GM21390 (cell line): ENCODE measurements around the gene GPR183.
"Not testable (repeated sequence)": the region's sequence is repeated elsewhere in the genome, so short reads cannot be mapped to it uniquely, and the experiment has no call there.

Experiments used
- ATAC-seq: cut with Tn5 transposase; IDR thresholded peaks from one replicate; pipeline ENCODE4 v1.9.1; 2021; ENCODE audit not compliant: unreplicated experiment

GPR183 gene

DNA sequence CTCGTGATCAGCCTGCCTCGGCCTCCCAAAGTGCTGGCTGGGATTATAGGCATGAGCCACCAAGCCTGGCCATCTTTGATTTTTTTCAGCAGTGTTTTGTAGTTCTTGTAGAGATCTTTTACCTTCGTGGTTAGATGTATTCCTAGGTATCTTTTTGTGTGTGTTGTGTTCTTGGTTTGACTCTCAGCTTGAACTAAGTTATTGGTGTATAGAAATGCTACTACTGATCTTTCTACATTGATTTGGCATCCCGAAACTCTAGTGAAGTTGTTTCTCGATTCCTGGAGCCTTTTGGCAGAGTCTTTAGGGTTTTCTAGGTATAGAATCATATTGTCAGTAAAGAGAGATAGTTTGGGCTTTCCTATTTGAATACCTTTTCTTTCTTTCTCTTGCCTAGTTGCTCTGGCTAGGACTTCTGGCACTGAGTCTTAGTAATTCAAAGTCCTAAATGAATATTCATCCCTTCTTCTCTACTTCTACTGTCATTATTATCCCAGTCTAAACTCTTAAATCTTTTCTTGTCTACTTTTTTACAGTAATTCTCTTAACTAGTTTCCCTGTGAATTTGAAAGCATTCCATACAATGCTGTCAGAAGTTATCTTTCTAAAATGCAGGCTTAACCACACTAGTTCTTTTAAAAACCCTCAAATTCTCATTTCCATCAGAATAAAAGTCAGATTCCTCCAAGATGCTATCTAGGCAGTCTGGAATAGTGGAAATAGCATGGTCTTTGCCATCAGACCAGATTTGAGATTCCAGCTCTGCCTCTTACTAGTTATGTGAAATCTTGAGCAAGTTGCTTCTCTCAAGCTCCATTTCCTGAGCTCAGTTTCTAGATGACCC, 56.0 kb downstream of the GPR183 start:
- no peak for ATAC-seq

DNA sequence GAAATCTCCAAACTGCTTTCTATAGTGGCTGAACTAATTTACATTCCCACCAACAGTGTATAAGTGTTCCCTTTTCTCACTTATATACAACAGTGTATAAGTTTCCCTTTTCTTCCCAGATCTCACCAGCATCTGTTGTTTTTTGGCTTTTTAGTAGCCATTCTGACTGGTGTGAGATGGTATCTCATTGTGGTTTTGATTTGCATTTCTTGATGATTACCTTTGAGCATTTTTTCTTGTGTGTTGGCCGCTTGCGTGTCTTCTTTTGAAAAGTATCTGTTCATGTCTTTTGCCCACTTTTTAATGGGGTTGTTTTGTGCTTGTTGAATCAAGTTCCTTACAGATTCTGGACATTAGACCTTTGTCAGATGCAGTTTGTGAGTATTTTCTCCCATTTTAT, 57.6 kb downstream of the GPR183 start:
- not testable (repeated sequence) for ATAC-seq

DNA sequence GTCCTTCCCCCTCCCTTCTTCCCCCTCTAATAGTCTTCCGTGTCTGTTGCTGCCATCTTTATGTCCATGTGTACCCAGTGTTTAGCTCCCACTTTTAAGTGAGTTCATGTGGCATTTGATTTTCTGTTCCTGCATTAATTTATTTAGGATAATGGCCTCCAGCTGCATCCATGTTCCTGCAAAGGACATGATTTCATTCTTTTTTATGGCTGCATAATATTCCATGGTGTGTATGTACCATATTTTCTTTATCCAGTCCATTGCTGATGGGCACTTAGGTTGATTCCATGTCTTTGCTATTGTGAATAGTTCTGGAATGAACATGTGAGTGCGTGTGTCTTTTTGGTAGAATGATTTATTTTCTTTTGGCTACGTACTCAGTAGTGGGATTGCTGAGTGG, 58.0 kb downstream of the GPR183 start:
- ATAC-seq = not testable (repeated sequence)

DNA sequence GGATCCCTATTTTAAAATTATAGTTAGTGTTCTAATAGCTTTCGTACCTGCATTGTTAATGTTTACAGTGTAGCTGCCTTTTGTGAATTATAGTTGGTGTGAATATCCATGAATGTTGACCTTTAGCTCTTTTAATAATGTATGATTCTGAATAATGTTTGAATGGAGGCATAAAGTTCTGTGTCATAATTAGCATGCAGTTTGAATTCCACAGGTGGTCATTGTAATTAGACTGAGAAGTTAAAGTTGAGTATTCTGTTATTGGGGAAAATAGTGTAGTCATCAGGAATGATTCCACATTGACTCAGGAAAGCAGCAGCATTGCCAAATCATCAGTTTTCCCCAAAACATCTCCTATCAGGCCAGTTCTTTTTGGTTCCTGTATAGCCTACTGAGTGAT, 61.1 kb downstream of the GPR183 start:
- no peak for ATAC-seq
